ENCODE measurements around the gene CRTC3.
"Not testable (repeated sequence)": the region's sequence is repeated elsewhere in the genome, so short reads cannot be mapped to it uniquely, and the experiment has no call there.

The CRTC3 gene

GRCh38 chr15:90529371-90530249 lies at the start of gene CRTC3:
CRTC3 (plus strand) TSS chr15:90529923; CDS start chr15:90530072, 149 bp downstream.
- DNase-seq (ENCODE audit: low read depth, low spot score): peak; percentile 85

- DNase-seq (ENCODE audit: low read depth, low spot score): peak; percentile 48
Observed at GRCh38 chr15:90481023-90481422, 48.7 kb upstream of the CRTC3 start.

GRCh38 chr15:90482124-90483011 lies 47.4 kb upstream of the CRTC3 start:
- DNase-seq (ENCODE audit: low read depth, low spot score): peak; percentile 73

- DNase-seq (ENCODE audit: low read depth, low spot score): no peak
Observed at GRCh38 chr15:90483012-90483307, 46.8 kb upstream of the CRTC3 start.

- DNase-seq (ENCODE audit: low read depth, low spot score): no peak
Observed at GRCh38 chr15:90483637-90484036, 46.1 kb upstream of the CRTC3 start.

GRCh38 chr15:90487186-90487585 lies 42.5 kb upstream of the CRTC3 start:
- DNase-seq (ENCODE audit: low read depth, low spot score): no peak

GRCh38 chr15:90489514-90489913 lies 40.2 kb upstream of the CRTC3 start:
- DNase-seq (ENCODE audit: low read depth, low spot score): no peak

GRCh38 chr15:90489944-90490343 lies 39.8 kb upstream of the CRTC3 start:
- no peak for DNase-seq (ENCODE audit: low read depth, low spot score)

GRCh38 chr15:90493647-90494046 lies 36.1 kb upstream of the CRTC3 start:
- no peak for DNase-seq (ENCODE audit: low read depth, low spot score)

GRCh38 chr15:90495067-90495466 lies 34.7 kb upstream of the CRTC3 start:
- DNase-seq (ENCODE audit: low read depth, low spot score): no peak

GRCh38 chr15:90496791-90497190 lies 32.9 kb upstream of the CRTC3 start:
- no peak for DNase-seq (ENCODE audit: low read depth, low spot score)

GRCh38 chr15:90497376-90497775 lies 32.3 kb upstream of the CRTC3 start:
- no peak for DNase-seq (ENCODE audit: low read depth, low spot score)

GRCh38 chr15:90497912-90498311 lies 31.8 kb upstream of the CRTC3 start:
- no peak for DNase-seq (ENCODE audit: low read depth, low spot score)

- no peak for DNase-seq (ENCODE audit: low read depth, low spot score)
Observed at GRCh38 chr15:90500171-90500570, 29.6 kb upstream of the CRTC3 start.

- DNase-seq (ENCODE audit: low read depth, low spot score): no peak
Observed at GRCh38 chr15:90501898-90502297, 27.8 kb upstream of the CRTC3 start.

- not testable (repeated sequence) for DNase-seq (ENCODE audit: low read depth, low spot score)
Observed at GRCh38 chr15:90510781-90511180, 18.9 kb upstream of the CRTC3 start.

- DNase-seq (ENCODE audit: low read depth, low spot score): not testable (repeated sequence)
Observed at GRCh38 chr15:90511211-90511618, 18.5 kb upstream of the CRTC3 start.

GRCh38 chr15:90512276-90512675 lies 17.4 kb upstream of the CRTC3 start:
- DNase-seq (ENCODE audit: low read depth, low spot score): no peak

- DNase-seq (ENCODE audit: low read depth, low spot score): no peak
Observed at GRCh38 chr15:90512981-90513380, 16.7 kb upstream of the CRTC3 start.

- no peak for DNase-seq (ENCODE audit: low read depth, low spot score)
Observed at GRCh38 chr15:90513448-90513847, 16.3 kb upstream of the CRTC3 start.

- DNase-seq (ENCODE audit: low read depth, low spot score): not testable (repeated sequence)
Observed at GRCh38 chr15:90513893-90514292, 15.8 kb upstream of the CRTC3 start.

GRCh38 chr15:90519688-90520087 lies 10.0 kb upstream of the CRTC3 start:
- no peak for DNase-seq (ENCODE audit: low read depth, low spot score)

- DNase-seq (ENCODE audit: low read depth, low spot score): no peak
Observed at GRCh38 chr15:90520365-90520764, 9.4 kb upstream of the CRTC3 start.

Measured in astrocyte of the hippocampus (primary cell).